Body of pancreas (tissue), 4 donors: ENCODE results near the gene TMED4.

ENCODE experiments used
- POLR2A ChIP-seq, 3 donors: fragments of 450-650 bp; IDR thresholded peaks; one replicate each; pipeline ENCODE4 v1.6.1; 2016; ENCODE audit warnings: antibody characterized with exemption in 3 of 3, mild to moderate bottlenecking in 2 of 3
- TF ChIP-seq, protein P1 (sequence below), 7 experiments: fragments of 450-650 bp in 4 of 7; fragments of 200-600 bp in 3 of 7; sonication (generic) in 3 of 7; IDR thresholded peaks; one replicate each; pipeline ENCODE4 v1.5.1; 2016 to 2019; ENCODE audit warnings: antibody characterized with exemption in 7 of 7

DNA sequence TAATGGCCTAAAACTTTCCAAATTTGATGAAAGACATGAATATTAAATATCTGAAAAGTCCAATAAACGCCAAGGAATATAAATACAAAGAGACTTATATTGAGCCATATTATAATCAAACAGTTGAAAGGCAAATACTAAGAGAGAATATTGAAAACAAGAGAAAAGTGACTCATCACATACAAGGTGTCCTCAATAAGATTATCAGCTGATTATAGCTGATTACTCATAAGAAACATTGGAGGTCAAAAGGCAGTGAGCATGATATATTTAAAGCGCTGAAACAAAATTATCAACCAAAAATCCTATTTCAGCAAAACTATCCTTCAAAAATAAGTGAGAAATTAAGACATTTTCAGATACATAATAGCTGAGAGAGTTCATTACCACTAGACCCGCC, 33.1 kb downstream of the TMED4 start:
- TF ChIP-seq, protein P1, sequence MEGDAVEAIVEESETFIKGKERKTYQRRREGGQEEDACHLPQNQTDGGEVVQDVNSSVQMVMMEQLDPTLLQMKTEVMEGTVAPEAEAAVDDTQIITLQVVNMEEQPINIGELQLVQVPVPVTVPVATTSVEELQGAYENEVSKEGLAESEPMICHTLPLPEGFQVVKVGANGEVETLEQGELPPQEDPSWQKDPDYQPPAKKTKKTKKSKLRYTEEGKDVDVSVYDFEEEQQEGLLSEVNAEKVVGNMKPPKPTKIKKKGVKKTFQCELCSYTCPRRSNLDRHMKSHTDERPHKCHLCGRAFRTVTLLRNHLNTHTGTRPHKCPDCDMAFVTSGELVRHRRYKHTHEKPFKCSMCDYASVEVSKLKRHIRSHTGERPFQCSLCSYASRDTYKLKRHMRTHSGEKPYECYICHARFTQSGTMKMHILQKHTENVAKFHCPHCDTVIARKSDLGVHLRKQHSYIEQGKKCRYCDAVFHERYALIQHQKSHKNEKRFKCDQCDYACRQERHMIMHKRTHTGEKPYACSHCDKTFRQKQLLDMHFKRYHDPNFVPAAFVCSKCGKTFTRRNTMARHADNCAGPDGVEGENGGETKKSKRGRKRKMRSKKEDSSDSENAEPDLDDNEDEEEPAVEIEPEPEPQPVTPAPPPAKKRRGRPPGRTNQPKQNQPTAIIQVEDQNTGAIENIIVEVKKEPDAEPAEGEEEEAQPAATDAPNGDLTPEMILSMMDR (IDR thresholded peaks at IDR 0.05), result no peak
- no peak for TF ChIP-seq POLR2A (IDR thresholded peaks at IDR 0.05)
